Measurements from ENCODE around the gene PLA2G2C. TPM values are rescaled to one million over a fixed set of nuclear protein-coding genes. Genes with fewer than 3 reads are reported as not detected.

Gene PLA2G2C
- polyA plus RNA-seq, 4 donors = 0.01 TPM; not detected in 3

Other genes starting within 250 kb of the PLA2G2C start
- gene PLA2G2A, start 206.9 kb downstream of the PLA2G2C start, polyA plus RNA-seq = 1,000 to 10,000 TPM in 1 of 4 donors, 100 to 1,000 TPM in 2, 10 to 100 TPM in 1; 83.6 to 1,925 (median 293) TPM
- gene PLA2G5, start 116.3 kb downstream of the PLA2G2C start, polyA plus RNA-seq = 1 to 10 TPM in 2 of 4 donors, not detected in 2; 1.4 to 2.9 TPM
- under 1 TPM in 2 of 4 donors, not detected in 2; 0.40 to 0.41 TPM for gene PLA2G2D, start 67.0 kb downstream of the PLA2G2C start, polyA plus RNA-seq
- under 1 TPM in 2 of 4 donors, not detected in 2; 0.01 to 0.04 TPM for gene PLA2G2F, start 47.2 kb downstream of the PLA2G2C start, polyA plus RNA-seq
- 1 to 10 TPM in 2 of 4 donors, under 1 TPM in 2; 0.22 to 1.6 (median 0.77) TPM for gene UBXN10, start 422 bp downstream of the PLA2G2C start, polyA plus RNA-seq
- gene VWA5B1, start 104.4 kb upstream of the PLA2G2C start, polyA plus RNA-seq = 1 to 10 TPM in 1 of 4 donors, under 1 TPM in 1, not detected in 2; 0.01 to 1.5 TPM

Data from small intestine (tissue), 4 donors.